ENCODE data around the gene RAB3B. TPM values are rescaled to one million over a fixed set of nuclear protein-coding genes. Genes with fewer than 3 reads are reported as not detected.

RAB3B gene
- total and polyA plus RNA-seq, 11 donors = 0.02 to 0.14 (median 0.11) TPM; not detected in 8

- Histone ChIP-seq H3K36me3 (no peaks in the 10 kb centered on the region), H3K4me1 (no peaks in the 10 kb centered on the region), H3K4me3 (no peak overlapping the region), H3K27me3 (peaks cover 0 to 25% (median 6%) of the 10 kb centered on the region in 9 donors), H3K27ac (no peak overlapping the region), H3K9me3 (no peaks in the 10 kb centered on the region)
- WGBS, 4 donors = 42 to 50% (median 46%) methylated on average over 8 of the region's 8 CpGs
- intact Hi-C loops (cut with DNase I) = no loop called here
- ATAC-seq = no peak
- TF ChIP-seq CTCF (IDR thresholded peaks at IDR 0.05) (no peak), POLR2A (IDR thresholded peaks at IDR 0.05) (no peak)
- no peak for DNase-seq
Observed at GRCh38 chr1:51956528-51957509, 33.7 kb downstream of the RAB3B start.

GRCh38 chr1:51955797-51956527 is 34.5 kb downstream of the RAB3B start:
- no peak for TF ChIP-seq CTCF (IDR thresholded peaks at IDR 0.05)
- TF ChIP-seq POLR2A (IDR thresholded peaks at IDR 0.05) = no peak
- Histone ChIP-seq H3K4me1 (no peaks in the 10 kb centered on the region), H3K4me3 (no peak overlapping the region), H3K27me3 (peaks cover 0 to 25% (median 1%) of the 10 kb centered on the region in 9 donors), H3K36me3 (no peaks in the 10 kb centered on the region), H3K27ac (no peak overlapping the region), H3K9me3 (no peaks in the 10 kb centered on the region)
- 79 to 88% (median 82%) methylated on average over 4 of the region's 4 CpGs for WGBS, 4 donors
- ATAC-seq (no peak), DNase-seq (no peak)
- intact Hi-C loops (cut with DNase I) = no loop called here

GRCh38 chr1:51954783-51955182 is 35.7 kb downstream of the RAB3B start:
- Histone ChIP-seq H3K27ac (no peak overlapping the region), H3K4me3 (no peak overlapping the region), H3K36me3 (no peaks in the 10 kb centered on the region), H3K27me3 (peaks cover 0 to 15% (median 0%) of the 10 kb centered on the region in 9 donors), H3K4me1 (no peaks in the 10 kb centered on the region), H3K9me3 (peaks cover 0 to 5% (median 0%) of the 10 kb centered on the region in 12 donors)
- TF ChIP-seq CTCF (IDR thresholded peaks at IDR 0.05) (no peak), POLR2A (IDR thresholded peaks at IDR 0.05) (no peak)
- DNase-seq (no peak), ATAC-seq (no peak)
- WGBS, 4 donors = 78 to 83% (median 80%) methylated on average over 7 of the region's 7 CpGs
- intact Hi-C loops (cut with DNase I) = no loop called here

- 93 to 100% (median 96%) methylated on average over 1 of the region's 1 CpG for WGBS, 4 donors
- DNase-seq (no peak), ATAC-seq (no peak)
- no peak overlapping the region for H3K4me3 ChIP-seq
- H3K36me3 ChIP-seq = no peaks in the 10 kb centered on the region
- H3K27me3 ChIP-seq = peaks cover 0 to 10% (median 0%) of the 10 kb centered on the region in 9 donors
- intact Hi-C loops (cut with DNase I) = no loop called here
- no peak overlapping the region for H3K27ac ChIP-seq
- no peak for TF ChIP-seq POLR2A (IDR thresholded peaks at IDR 0.05)
- TF ChIP-seq CTCF (IDR thresholded peaks at IDR 0.05) = no peak
- no peaks in the 10 kb centered on the region for H3K4me1 ChIP-seq
- H3K9me3 ChIP-seq = peaks cover 0 to 13% (median 0%) of the 10 kb centered on the region in 12 donors
Observed at GRCh38 chr1:51953079-51953478, 37.4 kb downstream of the RAB3B start.

Measured in heart left ventricle (tissue), 16 donors.